H1 (cell line): ENCODE data around the gene TMEM132A. TPM values are rescaled to one million over a fixed set of nuclear protein-coding genes. Genes with fewer than 3 reads are reported as not detected.

Experiments used
- CHD1 ChIP-seq: IDR thresholded peaks from 2 replicates; pipeline ENCODE4 v1.6.1; 2012; ENCODE audit warnings: low read depth, low read length, improper control_type of control experiment
- GABPA ChIP-seq: IDR thresholded peaks from 2 replicates; pipeline ENCODE4 v1.6.1; 2011; ENCODE audit warnings: mild to moderate bottlenecking, low read length, moderate library complexity, borderline replicate concordance; ENCODE audit not compliant: insufficient read depth
- GTF2F1 ChIP-seq: IDR thresholded peaks from 2 replicates; pipeline ENCODE4 v1.6.1; 2012; ENCODE audit warnings: low read depth, low read length, improper control_type of control experiment, borderline replicate concordance
- HDAC2 ChIP-seq, 2 experiments: fragments of 300-600 bp in 1 of 2; sonication (generic) in 1 of 2; IDR thresholded peaks; 2 replicates each; pipeline ENCODE4 v1.6.1; 2011 to 2012; ENCODE audit warnings: low read depth in 2 of 2, low read length in 2 of 2, mild to moderate bottlenecking in 2 of 2, moderate library complexity in 2 of 2, borderline replicate concordance in 1 of 2, inconsistent platforms in 1 of 2
- POU5F1 ChIP-seq: IDR thresholded peaks from 2 replicates; pipeline ENCODE4 v1.6.1; 2011; ENCODE audit warnings: low read depth, mild to moderate bottlenecking, low read length, moderate library complexity
- SRF ChIP-seq: IDR thresholded peaks from 2 replicates; pipeline ENCODE4 v1.6.1; 2011; ENCODE audit warnings: mild to moderate bottlenecking, low read depth, low read length, moderate library complexity
- polyA plus RNA-seq, 7 experiments: library from polyadenylated mRNA; depleted of rRNA in 3 of 7; stranded (reverse) in 5 of 7; unstranded in 2 of 7; fragments of >200 nt in 5 of 7; fragments of 200-250 nt in 2 of 7; gene quantifications; 1 replicate in 5 of 7; 2 replicates in 1 of 7; 4 replicates in 1 of 7; pipeline versions ENCODE4 v1.2.1 to v1.2.3, GENCODE V29; 2011 to 2013; ENCODE audit warnings: missing spikeins in 2 of 7, mixed read lengths in 2 of 7
- total RNA-seq: library from RNA; stranded (reverse); fragmentation: NEBNext Ultra II Directional; extraction: Animal tissue kit (Norgen Biotek cat#: 25700); gene quantifications from 2 replicates; pipeline ENCODE4 v1.2.1, GENCODE V29; 2021

Gene TMEM132A
- total and polyA plus RNA-seq, 2 of the 8 experiments (the other 6 are each of a cell fraction or from before 2014, with no cell fraction given) = 46.6 to 97.9 TPM

DNA sequence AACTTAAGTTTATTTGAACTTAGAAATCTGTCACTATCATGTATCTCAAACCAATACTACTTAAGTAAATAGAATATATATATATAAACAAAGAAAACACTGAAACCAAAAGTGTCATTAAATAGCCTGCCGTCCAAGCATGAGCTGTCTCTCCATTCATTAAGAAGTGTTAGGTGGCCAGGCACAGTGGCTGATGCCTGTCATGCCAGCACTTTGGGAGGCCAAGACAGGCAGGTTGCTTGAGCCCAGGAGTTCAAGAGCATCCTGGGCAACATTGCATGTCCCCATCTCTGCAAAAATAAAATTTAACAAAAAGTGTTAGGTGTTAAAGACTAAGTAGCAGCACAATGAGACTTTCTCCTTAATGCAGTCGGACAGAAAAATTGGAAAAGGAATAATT, 61.2 kb downstream of the TMEM132A start (continued):
- TF ChIP-seq GABPA (no peak), SRF (no peak), POU5F1 (no peak), HDAC2 (IDR thresholded peaks at IDR 0.05; ENCODE audit: borderline replicate concordance in 1 of 2, low read depth in 2 of 2, low read length in 2 of 2) (no peak), GTF2F1 (no peak), CHD1 (no peak)
